ENCODE measurements around the gene CEP162. TPM values are rescaled to one million over a fixed set of nuclear protein-coding genes. Genes with fewer than 3 reads are reported as not detected.
"Not testable (repeated sequence)": the region's sequence is repeated elsewhere in the genome, so short reads cannot be mapped to it uniquely, and the experiment has no call there.

The CEP162 gene
- polyA plus RNA-seq, 10 donors = 5.1 to 8.5 (median 7.1) TPM

GRCh38 chr6:84089552-84089951 lies 137.9 kb downstream of the CEP162 start:
- DNase-seq = no peak

GRCh38 chr6:84089081-84089480 lies 138.4 kb downstream of the CEP162 start:
- no peak for DNase-seq

GRCh38 chr6:84086545-84087429 lies 140.7 kb downstream of the CEP162 start:
- DNase-seq = no peak

- no peak for DNase-seq
These were observed 141.4 kb downstream of the CEP162 start for GRCh38 chr6:84086056-84086455.

- not testable (repeated sequence) for DNase-seq
These were observed 142.7 kb downstream of the CEP162 start for GRCh38 chr6:84084705-84085104.

- no peak for DNase-seq
These were observed 144.7 kb downstream of the CEP162 start for GRCh38 chr6:84082689-84083265.

GRCh38 chr6:84081222-84081621 lies 146.2 kb downstream of the CEP162 start:
- no peak for DNase-seq

GRCh38 chr6:84078335-84078734 lies 149.1 kb downstream of the CEP162 start:
- peak; percentile 29 to 64 (median 33) for DNase-seq

GRCh38 chr6:84077645-84078044 lies 149.8 kb downstream of the CEP162 start:
- DNase-seq = no peak

GRCh38 chr6:84074988-84075781 lies 152.3 kb downstream of the CEP162 start:
- peak; percentile 16 to 32 (median 16) for DNase-seq

Other genes starting within 250 kb of the CEP162 start
- gene MRAP2, start 193.9 kb downstream of the CEP162 start, polyA plus RNA-seq (ENCODE audit: insufficient read length in 10 of 10) = 10 to 100 TPM; 13.7 to 30.6 (median 23.2) TPM